Kidney (tissue), 14 donors: ENCODE results near the gene TOMM20. TPM values are rescaled to one million over a fixed set of nuclear protein-coding genes. Genes with fewer than 3 reads are reported as not detected.

Experiments used
- DNase-seq, 5 donors: peaks; one replicate each; pipeline ENCODE4 v3.0.0-alpha.2; 2013 to 2020
- FAIRE-seq: peaks from 2 replicates; lab custom pipeline; 2012; peaks lifted over from hg19 to GRCh38; lab: Jason Lieb, UNC
- H3K27ac ChIP-seq, 2 donors: one replicate each; pipeline ENCODE4 v1.7.0; 2013; ENCODE audit warnings: low read depth in 2 of 2, low read length in 2 of 2, inconsistent platforms in 1 of 2
- H3K27me3 ChIP-seq: one replicate; pipeline ENCODE4 v1.7.1; 2013; ENCODE audit warnings: low read length, inconsistent platforms; ENCODE audit not compliant: control insufficient read depth, insufficient read depth
- H3K36me3 ChIP-seq, 3 donors: one replicate each; pipeline versions ENCODE4 v1.7.0 to v1.7.1; 2013; ENCODE audit warnings: low read length in 3 of 3, control low read depth in 1 of 3, inconsistent platforms in 1 of 3; ENCODE audit not compliant: insufficient read depth in 3 of 3, control insufficient read depth in 2 of 3
- H3K4me1 ChIP-seq, 3 donors: one replicate each; pipeline versions ENCODE4 v1.7.0 to v1.7.1; 2013; ENCODE audit warnings: low read length in 3 of 3, inconsistent platforms in 1 of 3, low read depth in 1 of 3; ENCODE audit not compliant: control insufficient read depth in 2 of 3, insufficient read depth in 2 of 3
- H3K4me3 ChIP-seq, 3 donors: one replicate each; pipeline versions ENCODE4 v1.7.0 to v1.8.1; 2013; ENCODE audit warnings: low read length in 3 of 3, control low read depth in 1 of 3, inconsistent platforms in 1 of 3
- H3K9ac ChIP-seq, 3 donors: one replicate each; pipeline versions ENCODE4 v1.7.0 to v1.7.1; 2013; ENCODE audit warnings: low read length in 3 of 3, control low read depth in 1 of 3, inconsistent platforms in 1 of 3
- H3K9me3 ChIP-seq, 3 donors: one replicate each; pipeline versions ENCODE4 v1.7.0 to v1.7.1; 2013; ENCODE audit warnings: low read length in 3 of 3, control low read depth in 1 of 3, inconsistent platforms in 1 of 3; ENCODE audit not compliant: control insufficient read depth in 2 of 3, insufficient read depth in 1 of 3
- CTCF ChIP-seq: IDR thresholded peaks from 3 replicates; pipeline ENCODE4 v1.5.1; 2012; ENCODE audit warnings: mild to moderate bottlenecking, moderate library complexity, borderline replicate concordance; ENCODE audit not compliant: insufficient read depth; ENCODE audit errors: extremely low read depth
- intact Hi-C: fragments of 100-400 bp; cut with DNase I; formaldehyde crosslinking; loops from one replicate; pipeline ENCODE4 v1.11.1; 2022
- polyA plus RNA-seq: library from polyadenylated mRNA; stranded (reverse); fragments of 350-450 nt; fragmentation: Illumina TruSeq; extraction: RNeasy Lipid Tissue Mini Kit (QIAGEN cat#74804); gene quantifications from one replicate; pipeline ENCODE4 v1.2.3, GENCODE V29; 2014; ENCODE audit warnings: low read depth, low replicate concordance; ENCODE audit not compliant: insufficient read depth
- total RNA-seq: library from RNA; stranded (reverse); fragmentation: NEBNext Ultra II Directional; extraction: Animal tissue kit (Norgen Biotek cat#: 25700); gene quantifications from one replicate; pipeline ENCODE4 v1.2.1, GENCODE V29; 2021
- donor health status: control.
- donor health status: control.
- donor health status: control.
- donor health status: control.
- donor health status: control.
- donor health status: DM: yes; HTN: yes; CAD: no.
- donor health status: Normal renal cell carcinoma (clear cell type).

TOMM20 gene
- total and polyA plus RNA-seq, 2 donors from 2014 or later = 96.4 to 102 TPM

- Histone ChIP-seq H3K9ac (peak overlapping the region in 1 of 3 donors; percentile 60), H3K4me1 (peaks cover 0 to 11% (median 7%) of the 10 kb centered on the region in 3 donors), H3K27me3 (no peaks in the 10 kb centered on the region), H3K9me3 (no peaks in the 10 kb centered on the region), H3K27ac (no peak overlapping the region), H3K36me3 (no peaks in the 10 kb centered on the region), H3K4me3 (no peak overlapping the region)
- DNase-seq (peak in 4 of 5 donors; percentile 75 to 91 (median 84)), FAIRE-seq (no peak)
- intact Hi-C loops = loop anchor here (5.0 kb wide), 1 partner anchor 603 kb away; no protein-coding TSS in a partner anchor
- TF ChIP-seq CTCF = no peak
These were observed 38.1 kb downstream of the TOMM20 start for GRCh38 chr1:235090406-235091069.

DNA sequence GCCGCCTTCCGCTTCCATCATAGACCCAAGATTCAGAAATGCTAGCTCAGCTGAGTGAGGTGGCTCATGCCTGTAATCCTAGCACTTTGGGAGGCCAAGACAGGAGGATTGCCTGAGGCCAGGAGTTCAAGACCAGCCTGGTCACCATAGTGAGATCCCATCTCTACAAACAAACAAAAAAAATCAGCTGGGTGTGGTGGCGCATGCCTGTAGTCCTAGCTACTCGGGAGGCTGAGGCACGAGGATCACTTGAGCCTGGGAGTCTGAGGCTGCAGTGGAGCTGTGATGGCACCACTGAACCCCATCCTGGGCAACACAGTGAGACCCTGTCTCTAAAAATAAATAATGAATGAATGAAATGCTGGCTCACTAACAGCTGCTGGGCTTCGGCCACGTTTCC lies 39.7 kb downstream of the TOMM20 start:
- Histone ChIP-seq H3K4me3 (no peak overlapping the region), H3K27me3 (no peaks in the 10 kb centered on the region), H3K36me3 (no peaks in the 10 kb centered on the region), H3K27ac (no peak overlapping the region), H3K4me1 (peaks cover under 1 to 15% (median 11%) of the 10 kb centered on the region in 3 donors), H3K9me3 (no peaks in the 10 kb centered on the region), H3K9ac (no peak overlapping the region)
- TF ChIP-seq CTCF = no peak
- FAIRE-seq (no peak), DNase-seq (no peak)
- intact Hi-C loops = loop anchor here (10.0 kb wide), 1 partner anchor 484 kb away; no protein-coding TSS in a partner anchor

GRCh38 chr1:235088430-235088829 lies 40.2 kb downstream of the TOMM20 start:
- intact Hi-C loops = loop anchor here (10.0 kb wide), 1 partner anchor 484 kb away; no protein-coding TSS in a partner anchor

More at GRCh38 chr1:235088430-235088829, 40.2 kb downstream of the TOMM20 start:
- no peak for TF ChIP-seq CTCF
- Histone ChIP-seq H3K36me3 (no peaks in the 10 kb centered on the region), H3K4me3 (no peak overlapping the region), H3K9ac (no peak overlapping the region), H3K9me3 (no peaks in the 10 kb centered on the region), H3K27me3 (no peaks in the 10 kb centered on the region), H3K27ac (no peak overlapping the region), H3K4me1 (peaks cover 2 to 15% (median 10%) of the 10 kb centered on the region in 3 donors)
- FAIRE-seq (no peak), DNase-seq (no peak)
